Erythroblast (primary cell): ENCODE results near the gene ST7L.

Source experiments
- GATA1 ChIP-seq: IDR thresholded peaks from 2 replicates; pipeline ENCODE4 v1.6.1; 2011; ENCODE audit warnings: low read depth, mild to moderate bottlenecking, control low read depth, low read length, moderate library complexity
- POLR2A ChIP-seq: IDR thresholded peaks from 2 replicates; pipeline ENCODE4 v1.6.1; 2011; ENCODE audit warnings: mild to moderate bottlenecking, low read length

DNA sequence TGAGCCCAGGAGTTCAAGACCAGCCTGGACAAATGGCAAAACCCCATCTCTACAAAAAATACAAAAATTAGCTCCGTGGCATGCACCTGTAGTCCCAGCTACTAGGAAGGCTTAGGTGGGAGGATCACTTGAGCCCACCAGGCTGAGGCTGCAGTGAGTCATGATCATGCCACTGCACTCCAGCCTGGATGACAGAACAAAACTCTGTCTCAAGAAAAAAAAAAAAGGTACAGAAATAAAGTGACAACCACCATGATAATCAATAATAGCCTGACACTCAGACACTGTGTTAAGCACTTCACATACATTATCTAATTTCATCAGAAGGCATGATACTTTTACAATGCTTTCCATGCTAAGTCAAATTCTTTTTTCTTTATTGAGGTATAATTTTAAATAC lies 53.1 kb downstream of the ST7L start:
- TF ChIP-seq POLR2A (no peak), GATA1 (no peak)
